Transverse colon (tissue), 3 donors: ENCODE data around the gene TMPRSS9.

Experiments
- POLR2A ChIP-seq: fragments of 450-650 bp; IDR thresholded peaks from one replicate; pipeline ENCODE4 v1.6.1; 2016; ENCODE audit warnings: antibody characterized with exemption, mild to moderate bottlenecking, moderate library complexity
- TF ChIP-seq, protein P1 (sequence below), 5 experiments: fragments of 200-600 bp in 3 of 5; fragments of 450-650 bp in 2 of 5; sonication (generic) in 3 of 5; IDR thresholded peaks; 1 replicate in 2 of 5; 2 replicates in 3 of 5; pipeline ENCODE4 v1.5.1; 2016 to 2017; ENCODE audit warnings: antibody characterized with exemption in 5 of 5, inconsistent platforms in 3 of 5, mild to moderate bottlenecking in 2 of 5, moderate library complexity in 1 of 5

DNA sequence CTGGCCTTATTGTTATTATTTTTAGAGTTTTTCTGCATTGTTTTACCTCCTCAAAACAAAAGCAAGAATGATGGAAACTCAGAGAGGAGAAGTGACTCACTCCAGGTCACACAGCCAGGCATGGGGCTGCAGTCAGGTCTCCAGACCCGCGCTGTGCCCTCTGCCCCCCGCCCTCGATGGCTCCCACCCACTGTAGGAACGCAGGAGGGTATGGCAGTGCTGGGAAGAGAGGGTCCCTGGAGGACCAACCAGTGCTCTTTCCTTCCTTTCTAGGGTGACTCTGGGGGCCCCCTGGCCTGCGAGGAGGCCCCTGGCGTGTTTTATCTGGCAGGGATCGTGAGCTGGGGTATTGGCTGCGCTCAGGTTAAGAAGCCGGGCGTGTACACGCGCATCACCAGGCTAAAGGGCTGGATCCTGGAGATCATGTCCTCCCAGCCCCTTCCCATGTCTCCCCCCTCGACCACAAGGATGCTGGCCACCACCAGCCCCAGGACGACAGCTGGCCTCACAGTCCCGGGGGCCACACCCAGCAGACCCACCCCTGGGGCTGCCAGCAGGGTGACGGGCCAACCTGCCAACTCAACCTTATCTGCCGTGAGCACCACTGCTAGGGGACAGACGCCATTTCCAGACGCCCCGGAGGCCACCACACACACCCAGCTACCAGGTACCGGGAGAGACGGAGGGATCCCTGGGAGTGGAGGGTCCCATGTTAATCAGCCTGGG, 61.7 kb downstream of the TMPRSS9 start:
- no peak for TF ChIP-seq POLR2A
- TF ChIP-seq, protein P1, sequence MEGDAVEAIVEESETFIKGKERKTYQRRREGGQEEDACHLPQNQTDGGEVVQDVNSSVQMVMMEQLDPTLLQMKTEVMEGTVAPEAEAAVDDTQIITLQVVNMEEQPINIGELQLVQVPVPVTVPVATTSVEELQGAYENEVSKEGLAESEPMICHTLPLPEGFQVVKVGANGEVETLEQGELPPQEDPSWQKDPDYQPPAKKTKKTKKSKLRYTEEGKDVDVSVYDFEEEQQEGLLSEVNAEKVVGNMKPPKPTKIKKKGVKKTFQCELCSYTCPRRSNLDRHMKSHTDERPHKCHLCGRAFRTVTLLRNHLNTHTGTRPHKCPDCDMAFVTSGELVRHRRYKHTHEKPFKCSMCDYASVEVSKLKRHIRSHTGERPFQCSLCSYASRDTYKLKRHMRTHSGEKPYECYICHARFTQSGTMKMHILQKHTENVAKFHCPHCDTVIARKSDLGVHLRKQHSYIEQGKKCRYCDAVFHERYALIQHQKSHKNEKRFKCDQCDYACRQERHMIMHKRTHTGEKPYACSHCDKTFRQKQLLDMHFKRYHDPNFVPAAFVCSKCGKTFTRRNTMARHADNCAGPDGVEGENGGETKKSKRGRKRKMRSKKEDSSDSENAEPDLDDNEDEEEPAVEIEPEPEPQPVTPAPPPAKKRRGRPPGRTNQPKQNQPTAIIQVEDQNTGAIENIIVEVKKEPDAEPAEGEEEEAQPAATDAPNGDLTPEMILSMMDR (IDR thresholded peaks at IDR 0.05), result no peak
